ENCODE measurements around the gene CNN3. TPM values are rescaled to one million over a fixed set of nuclear protein-coding genes. Genes with fewer than 3 reads are reported as not detected.

Gene CNN3
- total and polyA plus RNA-seq, 2 donors: 74.1 to 131 TPM

DNA sequence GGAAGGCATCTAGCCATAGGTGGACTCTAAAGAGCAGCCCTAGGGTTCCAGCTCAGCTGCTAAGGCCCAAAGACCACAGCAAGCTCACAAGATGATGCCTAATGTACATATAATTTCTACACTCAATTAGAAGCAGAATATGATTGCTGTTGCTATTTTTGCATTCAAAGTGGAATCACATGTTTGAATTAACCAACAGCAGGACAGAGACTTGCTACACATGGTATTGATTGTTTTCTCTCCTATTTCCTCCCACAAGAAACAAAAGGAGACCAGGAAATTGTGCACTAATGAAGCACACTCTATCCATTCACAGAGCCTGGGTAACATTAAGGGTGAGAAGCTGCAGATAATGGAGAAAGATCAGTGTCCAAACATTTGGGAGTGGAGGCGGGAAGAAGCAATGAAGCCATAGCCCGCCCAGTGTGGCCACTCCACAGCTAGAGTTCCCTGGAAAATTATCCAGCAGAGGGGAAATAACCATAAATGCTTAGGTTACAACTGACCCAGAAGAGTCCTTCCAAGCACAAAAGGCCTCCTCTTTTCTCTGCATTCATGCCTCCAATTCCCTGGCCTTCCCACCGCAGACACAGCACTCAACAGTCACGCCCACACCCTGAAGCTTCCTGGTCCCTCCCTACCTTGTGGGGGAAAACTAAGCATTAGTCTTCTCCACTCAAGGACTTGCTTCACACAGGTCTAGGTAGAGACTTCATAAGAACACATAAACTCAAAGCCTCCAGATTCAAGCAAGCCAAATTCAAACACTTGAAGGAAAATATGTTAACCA is 7.5 kb downstream of the CNN3 start:
- Histone ChIP-seq H3K27ac (ENCODE audit: low read depth in 1 of 2, low read length in 1 of 2) (no peak overlapping the region), H3K4me1 (ENCODE audit: control insufficient read depth in 2 of 2, insufficient read depth in 2 of 2, low read length in 2 of 2) (no peaks in the 10 kb centered on the region), H3K36me3 (ENCODE audit: control insufficient read depth in 2 of 2, insufficient read depth in 2 of 2, low read length in 1 of 2) (no peaks in the 10 kb centered on the region), H3K9me3 (ENCODE audit: control insufficient read depth in 2 of 2, insufficient read depth in 1 of 2, low read length in 1 of 2) (no peaks in the 10 kb centered on the region), H3K4me3 (ENCODE audit: low read length in 2 of 2) (no peak overlapping the region), H3K27me3 (ENCODE audit: control insufficient read depth in 2 of 2, insufficient read depth in 1 of 2, low read length in 1 of 2) (peaks cover 0 to 2% of the 10 kb centered on the region in 2 donors)
- no peak for DNase-seq (ENCODE audit: low read depth in 6 of 9, low spot score in 9 of 9)
- WGBS: 94% methylated on average over 4 of the region's 4 CpGs

DNA sequence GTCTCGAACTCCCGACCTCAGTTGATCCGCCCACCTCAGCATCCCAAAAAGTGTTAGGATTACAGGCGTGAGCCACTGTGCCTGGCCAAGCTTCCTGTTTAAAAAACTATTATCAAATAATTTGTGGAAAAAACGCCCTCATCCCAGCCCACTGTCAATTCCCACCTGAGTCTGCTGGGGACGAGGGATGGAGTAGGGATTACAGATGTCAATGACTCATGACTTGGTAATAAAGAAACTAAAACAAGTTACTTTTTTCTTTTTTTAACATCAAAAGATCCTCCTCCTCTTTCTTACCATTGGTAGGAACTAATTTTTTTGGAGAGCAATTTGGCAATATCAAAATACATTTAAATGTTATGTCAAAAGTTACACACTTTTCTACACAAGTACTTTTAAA is 9.7 kb downstream of the CNN3 start:
- Histone ChIP-seq H3K4me1 (ENCODE audit: control insufficient read depth in 2 of 2, insufficient read depth in 2 of 2, low read length in 2 of 2) (peaks cover 0 to 4% of the 10 kb centered on the region in 2 donors), H3K9me3 (ENCODE audit: control insufficient read depth in 2 of 2, insufficient read depth in 1 of 2, low read length in 1 of 2) (no peaks in the 10 kb centered on the region), H3K27me3 (ENCODE audit: control insufficient read depth in 2 of 2, insufficient read depth in 1 of 2, low read length in 1 of 2) (no peaks in the 10 kb centered on the region), H3K4me3 (ENCODE audit: low read length in 2 of 2) (no peak overlapping the region), H3K36me3 (ENCODE audit: control insufficient read depth in 2 of 2, insufficient read depth in 2 of 2, low read length in 1 of 2) (no peaks in the 10 kb centered on the region), H3K27ac (ENCODE audit: low read depth in 1 of 2, low read length in 1 of 2) (no peak overlapping the region)
- DNase-seq (ENCODE audit: low read depth in 6 of 9, low spot score in 9 of 9): no peak
- WGBS: 97% methylated on average over 6 of the region's 6 CpGs

DNA sequence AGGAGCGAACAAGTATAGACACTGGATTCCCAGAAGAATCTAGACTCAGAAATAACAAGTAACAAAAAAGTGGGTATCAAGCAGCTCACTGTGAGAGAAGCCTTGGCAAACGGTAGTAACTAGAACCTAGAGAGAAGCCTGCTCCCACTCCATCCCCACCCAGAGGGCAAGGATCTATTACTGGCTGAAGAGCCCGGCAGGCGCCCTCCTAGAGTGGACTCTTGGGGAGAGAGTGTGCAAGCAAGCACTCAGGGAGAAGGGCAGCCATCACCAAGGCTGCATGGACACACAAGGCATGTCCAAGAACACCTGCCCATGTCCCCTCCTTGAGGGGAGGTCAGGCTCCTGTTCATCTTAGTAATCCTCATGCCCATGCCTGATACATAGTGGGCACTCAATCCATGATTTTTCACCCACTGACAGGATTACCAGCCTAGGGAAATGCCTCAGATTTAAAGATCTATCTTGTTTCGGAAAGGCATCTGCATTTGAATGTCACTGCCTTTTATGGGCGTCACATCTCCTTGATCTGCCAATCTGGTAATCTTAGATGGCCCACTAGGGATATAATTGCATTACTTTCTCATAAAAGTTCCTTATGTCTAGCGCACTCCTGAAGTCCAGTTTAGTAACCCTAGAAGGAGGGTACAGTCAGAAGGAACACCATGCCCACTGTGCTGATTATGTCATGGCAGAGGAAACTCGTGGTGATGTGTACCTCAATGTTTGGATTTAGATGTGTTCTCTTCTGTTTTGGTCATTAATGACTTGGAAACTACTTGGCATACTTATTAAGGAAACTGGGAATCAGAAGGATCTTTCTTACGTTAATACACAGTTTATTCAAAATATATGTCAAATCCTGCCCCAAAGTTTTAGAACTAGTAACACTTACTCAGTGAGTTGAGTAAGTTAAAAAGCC is 14.4 kb downstream of the CNN3 start:
- Histone ChIP-seq H3K9me3 (ENCODE audit: control insufficient read depth in 2 of 2, insufficient read depth in 1 of 2, low read length in 1 of 2) (no peaks in the 10 kb centered on the region), H3K36me3 (ENCODE audit: control insufficient read depth in 2 of 2, insufficient read depth in 2 of 2, low read length in 1 of 2) (no peaks in the 10 kb centered on the region), H3K27me3 (ENCODE audit: control insufficient read depth in 2 of 2, insufficient read depth in 1 of 2, low read length in 1 of 2) (no peaks in the 10 kb centered on the region), H3K27ac (ENCODE audit: low read depth in 1 of 2, low read length in 1 of 2) (no peak overlapping the region), H3K4me3 (ENCODE audit: low read length in 2 of 2) (no peak overlapping the region), H3K4me1 (ENCODE audit: control insufficient read depth in 2 of 2, insufficient read depth in 2 of 2, low read length in 2 of 2) (peaks cover 0 to 4% of the 10 kb centered on the region in 2 donors)
- 85% methylated on average over 9 of the region's 9 CpGs for WGBS
- DNase-seq (ENCODE audit: low read depth in 6 of 9, low spot score in 9 of 9): no peak

DNA sequence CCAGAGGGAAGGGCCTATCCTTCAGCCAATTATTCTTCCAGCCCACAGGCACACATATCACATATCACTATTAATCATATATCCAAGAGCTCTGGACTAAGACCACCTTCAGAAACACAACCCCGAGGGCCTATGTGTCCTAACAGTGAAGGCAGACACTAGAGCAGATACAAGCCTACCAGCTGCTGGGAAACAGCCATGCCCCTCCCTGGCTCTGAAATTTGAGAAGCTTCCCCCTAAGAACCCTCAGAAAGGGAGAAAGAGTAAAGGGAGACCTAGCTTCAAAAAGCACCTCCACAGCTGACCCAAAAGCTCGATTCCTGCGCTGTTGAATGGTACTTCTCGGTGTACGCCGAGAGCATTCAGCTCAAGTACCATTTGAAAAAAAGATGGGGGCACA is 17.4 kb downstream of the CNN3 start:
- no peaks in the 10 kb centered on the region for H3K27me3 ChIP-seq (ENCODE audit: control insufficient read depth in 2 of 2, insufficient read depth in 1 of 2, low read length in 1 of 2)
- H3K27ac ChIP-seq (ENCODE audit: low read depth in 1 of 2, low read length in 1 of 2): no peak overlapping the region
- H3K4me1 ChIP-seq (ENCODE audit: control insufficient read depth in 2 of 2, insufficient read depth in 2 of 2, low read length in 2 of 2): peaks cover 0 to 4% of the 10 kb centered on the region in 2 donors
- WGBS: 97% methylated on average over 6 of the region's 6 CpGs
- H3K4me3 ChIP-seq (ENCODE audit: low read length in 2 of 2): no peak overlapping the region
- no peak for DNase-seq (ENCODE audit: low read depth in 6 of 9, low spot score in 9 of 9)
- H3K9me3 ChIP-seq (ENCODE audit: control insufficient read depth in 2 of 2, insufficient read depth in 1 of 2, low read length in 1 of 2): no peaks in the 10 kb centered on the region
- H3K36me3 ChIP-seq (ENCODE audit: control insufficient read depth in 2 of 2, insufficient read depth in 2 of 2, low read length in 1 of 2): no peaks in the 10 kb centered on the region

DNA sequence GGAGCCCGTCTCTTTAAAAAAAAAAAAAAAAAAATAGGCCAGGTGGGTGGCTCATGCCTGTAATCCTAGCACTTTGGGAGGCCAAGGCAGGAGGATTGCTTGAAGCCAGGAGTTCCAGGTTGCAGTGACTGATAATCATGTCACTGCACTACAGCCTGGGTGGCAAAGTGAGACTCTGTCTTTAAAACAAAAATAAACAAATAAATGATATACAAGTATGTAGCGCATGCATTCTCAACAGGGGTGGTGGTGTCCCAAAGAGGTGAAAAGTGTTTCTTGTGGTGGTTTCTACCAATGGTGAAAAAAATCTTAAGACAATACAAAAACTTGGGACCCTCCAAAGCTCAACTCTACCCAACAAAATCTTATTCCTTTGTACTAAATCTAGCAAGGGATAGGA is 17.9 kb downstream of the CNN3 start:
- no peak overlapping the region for H3K4me3 ChIP-seq (ENCODE audit: low read length in 2 of 2)
- H3K36me3 ChIP-seq (ENCODE audit: control insufficient read depth in 2 of 2, insufficient read depth in 2 of 2, low read length in 1 of 2): no peaks in the 10 kb centered on the region
- no peaks in the 10 kb centered on the region for H3K4me1 ChIP-seq (ENCODE audit: control insufficient read depth in 2 of 2, insufficient read depth in 2 of 2, low read length in 2 of 2)
- DNase-seq (ENCODE audit: low read depth in 6 of 9, low spot score in 9 of 9): no peak
- no peaks in the 10 kb centered on the region for H3K27me3 ChIP-seq (ENCODE audit: control insufficient read depth in 2 of 2, insufficient read depth in 1 of 2, low read length in 1 of 2)
- 100% methylated on average over 2 of the region's 2 CpGs for WGBS
- H3K9me3 ChIP-seq (ENCODE audit: control insufficient read depth in 2 of 2, insufficient read depth in 1 of 2, low read length in 1 of 2): no peaks in the 10 kb centered on the region
- no peak overlapping the region for H3K27ac ChIP-seq (ENCODE audit: low read depth in 1 of 2, low read length in 1 of 2)

DNA sequence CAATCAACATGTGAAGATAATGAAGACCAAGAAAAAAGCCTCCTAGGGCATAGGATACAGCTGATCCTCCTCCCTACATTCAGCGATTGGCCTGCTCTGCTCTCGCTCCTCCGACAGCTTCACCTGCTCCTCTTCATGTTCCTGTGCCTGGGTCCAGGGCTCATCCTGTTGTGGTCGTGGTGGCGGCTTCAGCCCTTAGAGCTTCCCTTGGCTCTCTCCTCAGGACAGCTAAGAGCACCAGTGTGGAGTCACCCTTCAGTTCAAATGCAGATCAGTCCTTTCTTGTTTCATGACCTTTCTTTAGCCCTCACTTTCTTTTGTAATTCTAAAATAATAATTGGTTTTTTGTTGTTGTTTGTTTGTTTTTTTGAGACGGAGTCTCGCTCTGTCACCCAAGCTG is 18.7 kb downstream of the CNN3 start:
- Histone ChIP-seq H3K36me3 (ENCODE audit: control insufficient read depth in 2 of 2, insufficient read depth in 2 of 2, low read length in 1 of 2) (no peaks in the 10 kb centered on the region), H3K27me3 (ENCODE audit: control insufficient read depth in 2 of 2, insufficient read depth in 1 of 2, low read length in 1 of 2) (no peaks in the 10 kb centered on the region), H3K9me3 (ENCODE audit: control insufficient read depth in 2 of 2, insufficient read depth in 1 of 2, low read length in 1 of 2) (no peaks in the 10 kb centered on the region), H3K4me3 (ENCODE audit: low read length in 2 of 2) (no peak overlapping the region), H3K4me1 (ENCODE audit: control insufficient read depth in 2 of 2, insufficient read depth in 2 of 2, low read length in 2 of 2) (no peaks in the 10 kb centered on the region), H3K27ac (ENCODE audit: low read depth in 1 of 2, low read length in 1 of 2) (no peak overlapping the region)
- DNase-seq (ENCODE audit: low read depth in 6 of 9, low spot score in 9 of 9): no peak
- 91% methylated on average over 7 of the region's 7 CpGs for WGBS

DNA sequence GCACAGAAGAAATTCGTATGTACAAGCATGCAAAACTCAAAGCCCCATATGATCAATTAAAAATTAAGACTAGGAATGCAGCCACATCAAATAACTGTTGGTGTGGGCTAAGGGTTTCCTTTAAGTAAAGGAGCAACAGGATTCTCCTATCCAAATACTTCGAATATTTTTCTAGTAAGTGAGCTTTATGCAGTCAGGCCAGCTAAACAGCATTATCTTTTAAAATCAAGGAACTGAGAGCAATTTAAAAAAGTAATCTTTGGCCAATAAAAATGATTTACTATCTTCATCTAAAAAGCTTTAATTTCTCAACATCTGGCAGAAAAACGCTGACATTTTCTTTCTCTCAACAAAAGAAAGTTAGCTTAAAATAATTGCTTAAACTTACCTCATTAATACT is 19.8 kb downstream of the CNN3 start:
- Histone ChIP-seq H3K27ac (ENCODE audit: low read depth in 1 of 2, low read length in 1 of 2) (no peak overlapping the region), H3K36me3 (ENCODE audit: control insufficient read depth in 2 of 2, insufficient read depth in 2 of 2, low read length in 1 of 2) (no peaks in the 10 kb centered on the region), H3K27me3 (ENCODE audit: control insufficient read depth in 2 of 2, insufficient read depth in 1 of 2, low read length in 1 of 2) (no peaks in the 10 kb centered on the region), H3K4me3 (ENCODE audit: low read length in 2 of 2) (no peak overlapping the region), H3K9me3 (ENCODE audit: control insufficient read depth in 2 of 2, insufficient read depth in 1 of 2, low read length in 1 of 2) (no peaks in the 10 kb centered on the region), H3K4me1 (ENCODE audit: control insufficient read depth in 2 of 2, insufficient read depth in 2 of 2, low read length in 2 of 2) (no peaks in the 10 kb centered on the region)
- 90% methylated on average over 3 of the region's 3 CpGs for WGBS
- DNase-seq (ENCODE audit: low read depth in 6 of 9, low spot score in 9 of 9): no peak

DNA sequence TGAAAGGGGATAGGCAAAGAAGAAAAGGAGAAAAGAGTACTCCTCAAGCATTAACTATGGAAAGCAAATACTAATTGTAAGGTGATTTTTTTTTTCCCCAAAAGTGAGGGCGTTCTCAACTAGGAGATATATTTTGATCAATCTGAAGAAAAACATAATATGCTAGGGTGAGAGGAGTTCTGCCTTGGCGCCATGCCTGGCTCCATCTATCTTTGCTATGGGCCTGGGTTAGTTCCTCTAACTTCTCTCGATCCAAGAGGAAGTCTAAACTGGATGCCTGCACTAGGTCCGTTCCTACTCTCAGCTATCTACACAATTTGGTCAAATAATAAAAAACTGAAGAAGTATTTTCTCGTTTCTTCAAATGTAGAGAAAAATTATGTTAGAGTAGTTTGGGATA is 20.5 kb downstream of the CNN3 start:
- H3K9me3 ChIP-seq (ENCODE audit: control insufficient read depth in 2 of 2, insufficient read depth in 1 of 2, low read length in 1 of 2): no peaks in the 10 kb centered on the region
- no peak overlapping the region for H3K4me3 ChIP-seq (ENCODE audit: low read length in 2 of 2)
- no peak overlapping the region for H3K27ac ChIP-seq (ENCODE audit: low read depth in 1 of 2, low read length in 1 of 2)
- 91% methylated on average over 5 of the region's 5 CpGs for WGBS
- no peak for DNase-seq (ENCODE audit: low read depth in 6 of 9, low spot score in 9 of 9)
- no peaks in the 10 kb centered on the region for H3K4me1 ChIP-seq (ENCODE audit: control insufficient read depth in 2 of 2, insufficient read depth in 2 of 2, low read length in 2 of 2)
- no peaks in the 10 kb centered on the region for H3K27me3 ChIP-seq (ENCODE audit: control insufficient read depth in 2 of 2, insufficient read depth in 1 of 2, low read length in 1 of 2)
- H3K36me3 ChIP-seq (ENCODE audit: control insufficient read depth in 2 of 2, insufficient read depth in 2 of 2, low read length in 1 of 2): no peaks in the 10 kb centered on the region

DNA sequence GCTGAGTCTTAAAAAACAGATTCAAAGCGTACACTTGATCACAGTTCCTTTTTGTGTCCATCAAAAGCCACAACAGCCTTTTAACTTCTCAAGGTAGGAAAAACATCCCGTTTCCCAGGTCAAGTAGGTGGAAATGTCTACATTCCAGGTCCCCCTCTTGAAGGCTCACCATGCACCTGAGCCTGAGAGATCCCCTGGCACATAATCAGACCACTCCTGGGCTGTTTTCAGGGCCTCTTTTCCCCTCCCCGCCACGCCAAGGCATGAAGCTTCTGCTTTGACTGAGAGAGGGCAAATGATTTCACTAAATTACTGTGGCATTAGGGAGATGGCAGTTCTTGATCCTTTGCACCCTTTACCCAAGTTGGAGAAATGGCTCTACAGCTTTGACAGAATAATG is 21.7 kb downstream of the CNN3 start:
- DNase-seq (ENCODE audit: low read depth in 6 of 9, low spot score in 9 of 9): no peak
- Histone ChIP-seq H3K4me3 (ENCODE audit: low read length in 2 of 2) (no peak overlapping the region), H3K27me3 (ENCODE audit: control insufficient read depth in 2 of 2, insufficient read depth in 1 of 2, low read length in 1 of 2) (no peaks in the 10 kb centered on the region), H3K36me3 (ENCODE audit: control insufficient read depth in 2 of 2, insufficient read depth in 2 of 2, low read length in 1 of 2) (no peaks in the 10 kb centered on the region), H3K4me1 (ENCODE audit: control insufficient read depth in 2 of 2, insufficient read depth in 2 of 2, low read length in 2 of 2) (no peaks in the 10 kb centered on the region), H3K9me3 (ENCODE audit: control insufficient read depth in 2 of 2, insufficient read depth in 1 of 2, low read length in 1 of 2) (no peaks in the 10 kb centered on the region), H3K27ac (ENCODE audit: low read depth in 1 of 2, low read length in 1 of 2) (no peak overlapping the region)
- WGBS: 88% methylated on average over 4 of the region's 4 CpGs
